RWPE1 (cell line): ENCODE data around the gene PHACTR2.
A peak's percentile ranks its signal among the peaks of the same experiment; 100 is the strongest.

Experiments
- CTCF ChIA-PET: fragments of 350-600 bp; sonication (Branson Sonifier 250); formaldehyde crosslinking; extraction: SDS; loops from one replicate; lab custom pipeline; 2021; lab: Yijun Ruan, JAX
- POLR2A ChIA-PET: fragments of 400-600 bp; formaldehyde crosslinking; extraction: SDS; loops from one replicate; lab custom pipeline; 2020; ENCODE audit warnings: antibody characterized with exemption; ENCODE audit not compliant: low non-redundant PET; lab: Yijun Ruan, JAX
- DNase-seq: peaks from one replicate; pipeline ENCODE4 v3.0.0; 2012; ENCODE audit warnings: low spot score
- H3K27ac ChIP-seq: fragments of 450-650 bp; 2 replicates; pipeline ENCODE4 v1.5.1; 2017
- TF ChIP-seq, protein P1 (sequence below): fragments of 450-650 bp; conservative IDR thresholded peaks from 2 replicates; pipeline ENCODE4 v1.5.1; 2017; ENCODE audit warnings: low read depth, mild to moderate bottlenecking

PHACTR2 gene

DNA sequence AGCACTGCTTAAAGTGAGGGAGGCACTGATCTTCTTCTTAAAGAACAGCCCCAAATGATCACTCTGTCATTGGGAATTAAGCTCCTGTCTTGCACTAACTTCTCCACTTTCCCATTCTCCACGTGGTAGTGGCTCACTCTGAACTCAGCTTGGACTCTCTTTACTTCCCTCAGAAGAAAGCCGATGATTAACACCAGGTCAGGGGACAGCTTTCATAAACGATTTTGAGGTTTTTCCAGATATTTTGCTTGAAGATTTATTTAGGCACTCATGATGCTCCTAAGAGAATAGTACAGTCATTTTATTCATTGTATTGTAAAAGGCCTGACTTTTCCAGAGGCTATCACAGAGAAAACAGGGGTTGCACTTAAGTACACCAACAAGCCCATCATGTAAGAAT lies 84.4 kb downstream of the PHACTR2 start:
- no peak for DNase-seq
- CTCF ChIA-PET, result interaction anchor here (0.5 to 1.1 kb wide), 4 partner anchors 10 to 1163 kb away, joined by 3 to 4 read pairs (median 3); no protein-coding TSS in a partner anchor
- POLR2A ChIA-PET, result no interaction called here
- H3K27ac ChIP-seq, result no peak overlapping the region
- TF ChIP-seq, protein P1, sequence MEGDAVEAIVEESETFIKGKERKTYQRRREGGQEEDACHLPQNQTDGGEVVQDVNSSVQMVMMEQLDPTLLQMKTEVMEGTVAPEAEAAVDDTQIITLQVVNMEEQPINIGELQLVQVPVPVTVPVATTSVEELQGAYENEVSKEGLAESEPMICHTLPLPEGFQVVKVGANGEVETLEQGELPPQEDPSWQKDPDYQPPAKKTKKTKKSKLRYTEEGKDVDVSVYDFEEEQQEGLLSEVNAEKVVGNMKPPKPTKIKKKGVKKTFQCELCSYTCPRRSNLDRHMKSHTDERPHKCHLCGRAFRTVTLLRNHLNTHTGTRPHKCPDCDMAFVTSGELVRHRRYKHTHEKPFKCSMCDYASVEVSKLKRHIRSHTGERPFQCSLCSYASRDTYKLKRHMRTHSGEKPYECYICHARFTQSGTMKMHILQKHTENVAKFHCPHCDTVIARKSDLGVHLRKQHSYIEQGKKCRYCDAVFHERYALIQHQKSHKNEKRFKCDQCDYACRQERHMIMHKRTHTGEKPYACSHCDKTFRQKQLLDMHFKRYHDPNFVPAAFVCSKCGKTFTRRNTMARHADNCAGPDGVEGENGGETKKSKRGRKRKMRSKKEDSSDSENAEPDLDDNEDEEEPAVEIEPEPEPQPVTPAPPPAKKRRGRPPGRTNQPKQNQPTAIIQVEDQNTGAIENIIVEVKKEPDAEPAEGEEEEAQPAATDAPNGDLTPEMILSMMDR, result no peak

- H3K27ac ChIP-seq, result no peak overlapping the region
- ChIA-PET POLR2A (no interaction called here), CTCF (no interaction called here)
- TF ChIP-seq, protein P1, result no peak
- DNase-seq, result no peak
Measured at GRCh38 chr6:143765422-143766184, 87.8 kb downstream of the PHACTR2 start.

DNA sequence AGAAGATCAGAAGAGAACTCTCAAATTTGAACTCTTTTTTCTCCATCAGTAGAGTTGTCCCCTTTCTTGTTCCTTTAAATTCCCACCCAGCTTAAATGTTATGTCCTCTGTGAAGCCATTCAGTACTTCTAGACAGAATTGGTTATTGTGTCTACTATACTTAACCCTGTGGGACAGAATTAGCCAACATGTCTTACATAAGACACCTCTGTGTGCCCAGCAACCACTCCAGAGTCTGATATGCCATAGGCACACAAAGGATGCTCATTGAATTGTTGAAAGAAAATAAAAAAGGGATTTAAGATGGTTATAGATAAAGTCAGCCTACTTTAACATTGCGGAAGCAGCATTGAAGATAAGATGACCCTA lies 88.4 kb downstream of the PHACTR2 start:
- no peak overlapping the region for H3K27ac ChIP-seq
- TF ChIP-seq, protein P1, result no peak
- no peak for DNase-seq
- ChIA-PET POLR2A (no interaction called here), CTCF (no interaction called here)

- ChIA-PET POLR2A (no interaction called here), CTCF (no interaction called here)
- no peak for DNase-seq
- TF ChIP-seq, protein P1, result no peak
- H3K27ac ChIP-seq, result no peak overlapping the region
Measured at GRCh38 chr6:143767433-143767832, 89.7 kb downstream of the PHACTR2 start.

GRCh38 chr6:143772116-143773086 lies 94.6 kb downstream of the PHACTR2 start:
- CTCF ChIA-PET, result no interaction called here

GRCh38 chr6:143773506-143774150 lies 95.9 kb downstream of the PHACTR2 start:
- POLR2A ChIA-PET, result no interaction called here
- CTCF ChIA-PET, result no interaction called here
- DNase-seq, result no peak
- TF ChIP-seq, protein P1, result no peak
- H3K27ac ChIP-seq, result no peak overlapping the region

More at GRCh38 chr6:143772116-143773086, 94.6 kb downstream of the PHACTR2 start:
- TF ChIP-seq, protein P1, result no peak
- no peak for DNase-seq
- H3K27ac ChIP-seq, result peak overlapping the region; percentile 68
- POLR2A ChIA-PET, result no interaction called here
